ENCODE measurements around the gene DCDC2B. TPM values are rescaled to one million over a fixed set of nuclear protein-coding genes. Genes with fewer than 3 reads are reported as not detected.
A peak's percentile ranks its signal among the peaks of the same experiment; 100 is the strongest.

Gene DCDC2B
- total and polyA plus RNA-seq, 2 of the 13 experiments (the other 11 are each of a cell fraction or from before 2014, with no cell fraction given): not detected

- TF ChIP-seq ZXDC (CRISPR knock-in tag; IDR thresholded peaks at IDR 0.05): no peak
- no peak for TF ChIP-seq HNRNPK (IDR thresholded peaks at IDR 0.05; ENCODE audit: low read depth, low read length, poor library complexity, severe bottlenecking)
- TF ChIP-seq FOXK1 (CRISPR knock-in tag; IDR thresholded peaks at IDR 0.05; ENCODE audit: borderline replicate concordance, low read depth): 0 out of 2 replicates have a peak, but pooled peaks have one; percentile 46
- TF ChIP-seq STAG1 (CRISPR knock-in tag; IDR thresholded peaks at IDR 0.05): 0 out of 2 replicates have a peak, but pooled peaks have one; percentile 4
- peak; percentile 99 for TF ChIP-seq RARA (CRISPR knock-in tag; IDR thresholded peaks at IDR 0.05)
- TF ChIP-seq HMG20A (CRISPR knock-in tag; IDR thresholded peaks at IDR 0.05; ENCODE audit: borderline replicate concordance): peak; percentile 89
- TF ChIP-seq MLX (CRISPR knock-in tag; IDR thresholded peaks at IDR 0.05): peak; percentile 49; the same call in 1 of the 2 replicates
- TF ChIP-seq SP4 (CRISPR knock-in tag; IDR thresholded peaks at IDR 0.05): peak; percentile 13; the same call in 1 of the 2 replicates
- TF ChIP-seq RXRA (CRISPR knock-in tag; IDR thresholded peaks at IDR 0.05): peak; percentile 98
- TF ChIP-seq TBX2 (CRISPR knock-in tag; IDR thresholded peaks at IDR 0.05; ENCODE audit: borderline replicate concordance): peak; percentile 68; the same call in 1 of the 2 replicates
- TF ChIP-seq ZBTB25 (CRISPR knock-in tag; IDR thresholded peaks at IDR 0.05): peak; percentile 37; the same call in 1 of the 2 replicates
- peak; percentile 76; the same call in 1 of the 2 replicates for TF ChIP-seq ISL2 (CRISPR knock-in tag; IDR thresholded peaks at IDR 0.05)
- peak in 1 of 2 experiments; percentile 72; a peak in 1 of 4 replicates for TF ChIP-seq KLF16 (CRISPR knock-in tag; IDR thresholded peaks at IDR 0.05)
- TF ChIP-seq CSRNP2 (CRISPR knock-in tag; conservative IDR thresholded peaks at IDR 0.05; ENCODE audit: low read depth): no peak
- peak; percentile 88 for TF ChIP-seq ZNF710 (CRISPR knock-in tag; IDR thresholded peaks at IDR 0.05; ENCODE audit: borderline replicate concordance)
- peak; percentile 50 to 60; a peak in 2 of 4 replicates for TF ChIP-seq POLR2A (IDR thresholded peaks at IDR 0.05; ENCODE audit: insufficient read depth in 1 of 2, low read depth in 2 of 2, low read length in 2 of 2)
- peak; percentile 46; the same call in 1 of the 2 replicates for TF ChIP-seq BORCS8-MEF2B (CRISPR knock-in tag; IDR thresholded peaks at IDR 0.05)
- TF ChIP-seq MED13 (CRISPR knock-in tag; IDR thresholded peaks at IDR 0.05): 0 out of 2 replicates have a peak, but pooled peaks have one; percentile 54
- TF ChIP-seq ESRRA (CRISPR knock-in tag; IDR thresholded peaks at IDR 0.05; ENCODE audit: low read depth): peak; percentile 92
- no peak for TF ChIP-seq HNRNPLL (IDR thresholded peaks at IDR 0.05; ENCODE audit: low read depth, low read length, poor library complexity, severe bottlenecking)
- peak; percentile 88 for TF ChIP-seq ARNTL (CRISPR knock-in tag; IDR thresholded peaks at IDR 0.05)
- peak; percentile 73; the same call in 1 of the 2 replicates for TF ChIP-seq ETV5 (CRISPR knock-in tag; IDR thresholded peaks at IDR 0.05; ENCODE audit: borderline replicate concordance)
Measured at GRCh38 chr1:32249831-32250525, 41.1 kb downstream of the DCDC2B start (continued).
